Measurements from ENCODE around the gene CDON.

DNA sequence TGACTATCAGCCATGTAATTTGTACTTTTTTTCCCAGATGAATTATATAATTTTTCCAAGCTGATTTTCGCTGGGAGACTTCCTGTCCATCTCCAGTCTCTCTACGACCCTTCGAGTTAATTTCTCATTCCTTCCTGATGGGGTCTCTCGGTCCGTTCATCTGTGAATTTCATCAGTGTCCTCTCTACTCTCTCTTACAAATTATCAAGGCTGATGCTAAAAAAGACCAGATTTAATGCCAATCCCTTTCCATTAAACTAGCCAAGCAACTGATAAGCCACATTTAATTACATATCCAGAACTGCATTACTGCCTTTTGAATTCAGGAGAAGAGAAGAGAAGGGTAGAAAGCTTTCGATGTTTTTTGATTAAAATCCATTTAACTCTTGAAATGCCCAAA, 91.0 kb downstream of the CDON start:
- TF ChIP-seq CTCF (conservative IDR thresholded peaks at IDR 0.05): no peak
- TF ChIP-seq ZFX (IDR thresholded peaks at IDR 0.05): no peak
